ENCODE results near the gene MCUB.
"Not testable (repeated sequence)": the region's sequence is repeated elsewhere in the genome, so short reads cannot be mapped to it uniquely, and the experiment has no call there.

The MCUB gene

GRCh38 chr4:109578846-109579245, 18.8 kb downstream of the MCUB start:
- DNase-seq (ENCODE audit: low spot score), result no peak

DNA sequence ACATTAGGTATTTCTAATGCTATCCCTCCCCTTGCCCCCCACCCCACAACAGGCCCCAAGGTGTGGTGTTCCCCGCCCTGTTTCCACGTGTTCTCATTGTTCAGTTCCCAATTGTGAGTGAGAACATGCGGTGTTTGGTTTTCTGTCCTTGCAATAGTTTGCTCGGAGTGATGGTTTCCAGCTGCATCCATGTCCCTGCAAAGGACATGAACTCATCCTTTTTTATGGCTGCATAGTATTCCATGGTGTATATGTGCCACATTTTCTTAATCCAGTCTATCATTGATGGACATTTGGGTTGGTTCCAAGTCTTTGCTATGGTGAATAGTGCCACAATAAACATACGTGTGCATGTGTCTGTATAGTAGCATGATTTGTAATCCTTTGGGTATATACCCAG, 20.0 kb downstream of the MCUB start:
- not testable (repeated sequence) for DNase-seq (ENCODE audit: low spot score)

- DNase-seq (ENCODE audit: low spot score), result no peak
Observed at GRCh38 chr4:109588176-109588575, 28.1 kb downstream of the MCUB start.

GRCh38 chr4:109589119-109589518, 29.1 kb downstream of the MCUB start:
- DNase-seq (ENCODE audit: low spot score), result no peak

- no peak for DNase-seq (ENCODE audit: low spot score)
Observed at GRCh38 chr4:109589605-109590004, 29.6 kb downstream of the MCUB start.

DNA sequence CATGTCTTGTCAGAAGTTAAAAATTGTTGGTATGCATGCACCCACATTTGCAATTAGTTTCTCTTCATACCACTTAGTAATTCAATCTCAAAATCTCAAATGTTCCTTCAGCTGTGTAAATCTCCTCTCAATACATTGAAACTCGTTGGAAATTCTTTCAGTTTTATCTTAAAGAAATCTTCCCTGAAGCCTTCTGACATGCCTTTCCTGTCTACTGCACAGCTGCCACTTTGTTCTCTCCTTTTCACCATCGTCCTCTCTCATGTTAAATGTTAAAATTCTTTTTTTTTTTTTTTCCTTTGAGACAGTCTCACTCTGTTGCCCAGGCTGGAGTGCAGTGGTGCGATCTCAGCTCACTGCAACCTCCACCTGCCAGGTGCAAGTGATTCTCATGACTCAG, 30.9 kb downstream of the MCUB start:
- DNase-seq (ENCODE audit: low spot score), result no peak

DNA sequence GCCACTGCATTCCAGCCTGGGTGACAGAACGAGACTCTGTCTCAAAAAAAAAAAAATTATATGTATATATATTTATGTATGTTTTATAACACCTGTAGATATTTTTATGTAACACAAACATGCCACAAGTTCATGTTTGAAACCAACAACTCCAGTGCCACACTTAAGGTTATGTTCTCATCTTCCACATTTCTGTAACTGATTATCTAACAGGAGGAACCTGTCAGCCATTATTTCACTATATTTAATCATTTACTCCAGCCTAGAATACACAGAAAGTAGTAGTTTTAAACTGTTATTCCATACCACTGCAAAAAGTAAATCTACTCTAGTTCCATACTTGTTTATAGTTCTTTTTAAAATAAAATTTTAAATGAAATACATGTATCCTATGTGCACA, 32.3 kb downstream of the MCUB start:
- DNase-seq (ENCODE audit: low spot score), result no peak

DNA sequence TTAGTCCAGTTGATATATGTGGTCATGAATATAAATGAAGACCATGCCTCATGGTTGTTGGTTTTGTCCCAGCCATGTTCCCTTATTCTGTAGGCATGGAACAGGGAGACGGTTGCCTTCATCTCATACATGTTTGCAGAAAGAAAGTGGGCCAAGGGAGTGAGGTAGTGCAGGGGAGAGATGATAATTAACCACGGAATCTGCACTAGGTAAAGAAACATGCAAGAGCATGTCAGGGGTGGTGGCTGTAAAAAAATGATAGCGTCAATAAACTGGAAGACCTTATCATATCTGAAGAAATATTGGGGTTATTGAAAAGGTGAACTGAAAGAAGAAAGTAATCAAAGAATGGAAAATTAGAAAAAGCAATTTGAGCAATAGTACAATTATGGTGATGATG, 35.1 kb downstream of the MCUB start:
- DNase-seq (ENCODE audit: low spot score), result not testable (repeated sequence)

DNA sequence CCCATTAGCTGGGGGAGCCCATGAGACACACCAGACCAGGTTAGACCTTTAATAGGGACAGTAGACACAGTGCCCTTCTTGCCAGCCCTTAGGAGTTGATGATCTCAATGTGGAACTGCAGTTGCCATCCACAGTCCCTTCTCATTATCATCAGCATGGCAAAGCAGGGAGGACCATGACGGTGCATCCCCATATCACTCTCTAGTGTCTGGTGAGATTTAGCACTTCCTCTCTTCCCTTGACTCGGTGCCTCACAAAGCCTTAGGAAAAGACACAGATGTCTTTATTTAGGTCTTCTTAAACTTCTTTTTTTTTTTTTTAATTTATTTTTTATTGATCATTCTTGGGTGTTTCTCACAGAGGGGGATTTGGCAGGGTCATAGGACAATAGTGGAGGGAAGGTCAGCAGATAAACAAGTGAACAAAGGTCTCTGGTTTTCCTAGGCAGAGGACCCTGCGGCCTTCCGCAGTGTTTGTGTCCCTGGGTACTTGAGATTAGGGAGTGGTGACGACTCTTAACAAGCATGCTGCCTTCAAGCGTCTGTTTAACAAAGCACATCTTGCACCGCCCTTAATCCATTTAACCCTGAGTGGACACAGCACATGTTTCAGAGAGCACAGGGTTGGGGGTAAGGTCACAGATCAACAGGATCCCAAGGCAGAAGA, 36.5 kb downstream of the MCUB start:
- DNase-seq (ENCODE audit: low spot score), result not testable (repeated sequence)

GRCh38 chr4:109599046-109599652, 39.1 kb downstream of the MCUB start:
- no peak for DNase-seq (ENCODE audit: low spot score)

DNA sequence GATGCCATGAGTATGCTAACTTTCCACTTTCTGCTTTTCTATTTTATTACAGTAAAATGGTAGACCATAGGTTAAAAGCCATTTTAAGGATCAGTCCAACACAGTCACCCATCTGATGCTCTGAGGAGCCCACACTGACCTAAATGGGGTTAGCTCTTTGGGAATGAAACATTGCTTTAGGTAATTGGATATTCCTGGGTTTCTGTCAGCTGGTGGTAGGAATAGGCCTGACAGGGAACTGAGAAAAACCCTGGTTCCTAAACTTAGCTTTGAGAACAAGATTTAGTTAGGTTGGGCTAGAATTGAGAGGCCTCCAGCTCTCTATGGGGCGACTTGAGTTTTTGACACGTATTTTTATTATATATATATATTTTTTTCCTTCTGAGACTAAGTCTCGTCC, 40.4 kb downstream of the MCUB start:
- no peak for DNase-seq (ENCODE audit: low spot score)

DNA sequence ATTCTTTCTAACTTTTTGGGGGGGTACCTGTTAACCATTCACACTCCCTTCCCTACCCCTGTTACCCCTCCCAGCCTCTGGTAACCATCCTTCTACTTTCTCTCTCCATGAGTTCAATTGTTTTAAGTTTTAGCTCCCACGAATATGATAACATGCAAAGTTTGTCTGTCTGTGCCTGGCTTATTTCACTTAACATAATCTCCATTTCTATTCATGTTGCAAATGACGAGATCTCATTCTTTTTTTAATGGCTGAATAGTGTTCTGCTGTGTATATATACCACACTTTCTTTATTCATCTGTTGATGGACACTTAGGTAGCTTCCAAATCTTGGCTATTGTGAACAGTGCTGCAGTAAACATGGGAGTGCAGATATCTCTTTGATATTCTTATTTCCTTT, 41.3 kb downstream of the MCUB start:
- no peak for DNase-seq (ENCODE audit: low spot score)

DNA sequence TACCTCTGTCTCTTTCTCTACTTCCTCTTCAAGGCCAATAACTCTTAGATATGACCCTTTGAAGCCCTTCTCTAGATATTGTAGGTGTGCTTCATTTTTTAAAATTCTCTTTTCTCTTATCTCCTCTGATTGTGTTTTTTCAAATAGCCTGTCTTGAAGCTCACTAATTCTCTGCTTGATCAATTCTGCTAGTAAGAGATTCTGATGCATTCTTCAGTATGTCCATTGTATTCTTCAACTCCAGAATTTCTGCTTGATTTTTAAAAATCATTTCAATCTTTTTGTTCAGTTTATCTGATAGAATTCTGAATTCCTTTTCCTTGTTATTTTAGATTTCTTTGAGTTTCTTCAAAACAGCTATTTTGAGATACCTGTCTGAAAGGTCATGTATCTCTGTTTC, 47.9 kb downstream of the MCUB start:
- DNase-seq (ENCODE audit: low spot score), result no peak

DNA sequence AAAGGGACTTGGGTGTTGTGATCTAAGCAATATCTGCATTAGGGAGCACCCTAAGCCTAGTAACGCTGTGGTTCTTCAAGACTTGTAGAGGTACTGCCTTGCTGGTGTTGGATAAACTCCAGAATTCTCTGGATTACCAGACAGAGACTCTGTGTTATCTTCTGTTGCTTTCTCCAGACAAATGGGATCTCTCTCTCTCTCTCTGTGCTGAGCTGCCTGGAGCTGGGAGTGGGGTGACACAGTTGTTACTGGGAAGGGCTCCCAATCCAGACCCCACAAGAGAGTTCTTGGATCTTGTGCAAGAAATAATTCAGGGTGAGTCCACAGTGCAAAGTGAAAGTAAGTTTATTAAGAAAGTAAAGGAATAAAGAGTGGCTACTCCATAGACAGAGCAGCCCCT, 48.8 kb downstream of the MCUB start:
- no peak for DNase-seq (ENCODE audit: low spot score)

GRCh38 chr4:109609431-109609830, 49.4 kb downstream of the MCUB start:
- no peak for DNase-seq (ENCODE audit: low spot score)

DNA sequence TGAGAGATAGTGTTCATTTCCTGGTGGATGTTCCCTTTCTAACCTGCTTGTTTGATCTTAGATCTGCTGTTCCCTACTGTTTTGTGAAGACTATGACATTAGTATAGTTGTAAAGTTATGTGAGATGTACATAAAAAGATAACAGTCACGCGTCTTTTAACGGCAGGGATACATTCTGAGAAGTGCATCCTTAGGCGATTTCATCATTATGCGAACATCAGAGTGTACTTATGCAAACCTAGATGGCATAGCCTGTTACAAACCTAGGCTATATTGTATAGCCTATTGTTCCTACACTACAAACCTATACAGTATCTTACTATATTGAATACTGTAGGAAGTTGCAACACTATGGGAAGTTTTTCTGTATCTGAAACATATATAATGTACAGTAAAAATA, 50.4 kb downstream of the MCUB start:
- no peak for DNase-seq (ENCODE audit: low spot score)

DNA sequence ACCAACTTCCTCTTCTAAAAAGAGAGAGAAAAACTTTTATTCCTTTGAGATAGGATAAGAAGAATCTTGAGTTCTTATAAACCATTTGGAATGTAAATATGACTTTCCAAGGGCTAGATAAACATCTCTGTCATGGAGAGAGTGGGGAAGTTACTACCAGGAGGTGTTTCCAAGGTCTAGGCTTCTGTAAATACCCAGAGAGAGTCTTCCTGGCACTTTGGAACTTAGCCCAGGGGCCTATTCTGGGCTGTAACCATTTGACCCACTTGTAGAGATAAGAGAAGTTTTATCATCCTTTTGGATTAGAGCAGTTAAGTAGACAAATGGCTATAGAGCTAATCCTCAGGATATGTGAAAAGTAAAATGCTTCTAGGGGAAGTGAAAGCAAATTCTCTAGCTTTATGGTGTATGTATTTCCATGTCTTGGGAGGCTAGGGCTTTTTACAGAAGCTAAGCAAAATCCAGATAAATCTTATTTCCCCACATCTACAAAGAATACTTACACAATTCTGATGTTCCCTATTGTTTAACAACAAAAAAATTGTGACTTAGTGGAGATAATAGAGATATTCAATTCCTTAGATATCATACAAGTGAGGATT, 51.1 kb downstream of the MCUB start:
- DNase-seq (ENCODE audit: low spot score), result no peak

GRCh38 chr4:109614015-109614414, 54.0 kb downstream of the MCUB start:
- no peak for DNase-seq (ENCODE audit: low spot score)

GRCh38 chr4:109614466-109614865, 54.4 kb downstream of the MCUB start:
- DNase-seq (ENCODE audit: low spot score), result no peak

DNA sequence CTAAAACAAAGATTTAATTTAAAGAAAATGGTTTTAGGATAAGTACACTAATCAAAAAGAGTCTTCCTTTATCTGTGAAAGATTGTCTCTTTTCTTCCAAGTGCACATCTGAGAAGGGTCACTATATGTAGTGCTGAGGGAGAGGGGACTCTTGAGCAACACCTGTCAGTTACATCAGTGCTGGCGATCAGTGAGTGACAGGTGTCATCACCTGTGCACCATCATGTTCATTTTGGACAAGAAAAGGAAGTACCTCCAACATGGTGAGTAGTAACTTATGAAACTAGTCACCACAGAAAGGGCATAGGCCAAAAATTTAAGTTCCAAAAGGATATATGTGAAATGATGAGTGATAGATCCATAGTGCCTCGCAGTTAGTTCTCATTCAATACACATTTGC, 55.7 kb downstream of the MCUB start:
- DNase-seq (ENCODE audit: low spot score), result no peak

DNA sequence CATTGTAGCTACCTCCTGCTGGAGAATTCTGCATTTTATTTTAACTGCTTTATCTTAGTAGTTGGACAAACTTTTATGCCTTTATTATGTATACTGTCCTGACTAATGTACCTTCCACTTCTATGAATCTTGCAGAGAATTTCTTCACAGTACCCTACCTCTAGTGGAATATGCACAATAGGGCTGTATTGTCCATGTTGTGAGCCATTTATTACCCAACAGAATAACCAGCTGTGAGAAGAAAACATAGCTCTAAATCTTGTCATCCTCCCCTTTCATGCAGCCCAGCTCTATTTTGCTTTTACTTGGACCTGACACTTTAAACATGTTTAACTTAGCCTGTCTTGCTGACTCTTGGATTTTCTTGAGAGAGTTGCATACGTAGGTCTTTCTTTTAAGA, 56.2 kb downstream of the MCUB start:
- no peak for DNase-seq (ENCODE audit: low spot score)

DNA sequence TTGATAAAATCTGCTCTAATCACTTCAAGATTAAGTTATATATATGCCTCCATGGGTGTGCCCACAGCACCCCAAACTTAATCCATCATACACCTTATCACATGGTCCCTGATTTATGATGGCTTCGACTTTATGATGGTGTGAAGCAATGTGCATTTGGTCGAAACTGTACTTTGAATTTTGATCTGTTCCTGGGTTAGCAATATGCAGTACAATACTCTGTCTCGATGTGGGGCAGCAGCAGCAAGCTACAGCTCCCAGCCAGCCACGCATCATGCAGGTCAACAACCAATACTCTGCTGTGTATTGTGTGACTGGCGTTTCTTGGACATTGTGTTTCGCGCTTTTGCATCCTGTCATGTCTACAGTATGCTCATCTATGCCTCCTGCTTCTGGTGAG, 62.6 kb downstream of the MCUB start:
- peak; percentile 53 for DNase-seq (ENCODE audit: low spot score)

DNA sequence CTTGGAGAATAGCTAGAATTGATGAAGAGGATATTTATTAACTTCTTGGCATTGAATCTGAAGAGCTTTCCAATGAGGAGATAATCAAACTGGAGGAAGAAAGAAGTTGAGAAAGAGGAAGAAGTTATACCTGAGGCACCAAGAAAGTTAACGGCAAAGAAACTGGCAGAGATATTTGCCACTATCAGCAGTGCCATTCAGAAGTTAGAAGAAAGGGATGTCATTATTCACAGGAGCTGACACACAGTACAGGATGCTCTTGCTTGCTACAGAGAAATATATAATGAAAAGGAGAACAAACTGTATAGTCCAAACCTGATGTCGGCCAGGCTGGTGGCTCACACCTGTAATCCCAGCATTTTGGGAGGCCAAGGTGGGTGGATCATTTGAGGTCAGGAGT, 64.5 kb downstream of the MCUB start:
- no peak for DNase-seq (ENCODE audit: low spot score)

Data from SK-N-DZ (cell line).